ENCODE data around the gene ABHD17A. TPM values are rescaled to one million over a fixed set of nuclear protein-coding genes. Genes with fewer than 3 reads are reported as not detected.
A peak's percentile ranks its signal among the peaks of the same experiment; 100 is the strongest.

Gene ABHD17A
- total RNA-seq, 1 experiment from 2014 or later = 47.5 TPM

- peak overlapping the region; percentile 84 for H3K4me2 ChIP-seq (ENCODE audit: insufficient read depth, insufficient read length, low read length)
- H2BK5ac ChIP-seq (ENCODE audit: insufficient read length, low read length) = no peak overlapping the region
- peaks cover 31 to 55% of the 10 kb centered on the region in 2 experiments for H3K4me1 Mint-ChIP-seq
- H3K27me3 ChIP-seq (ENCODE audit: insufficient read depth, low read length) = no peaks in the 10 kb centered on the region; the same call in 1 of the 2 replicates
- H3K79me2 ChIP-seq (ENCODE audit: insufficient read depth, low read length) = peaks cover 36% of the 10 kb centered on the region; the same call in 1 of the 2 replicates
- H3K23me2 ChIP-seq (ENCODE audit: insufficient read length, low read depth, low read length, poor library complexity, severe bottlenecking) = peaks cover 20% of the 10 kb centered on the region
- H3K36me3 Mint-ChIP-seq (ENCODE audit: insufficient read depth in 1 of 3, low read depth in 3 of 3) = no peaks in the 10 kb centered on the region
- H4K91ac ChIP-seq (ENCODE audit: insufficient read length, low read depth, low read length) = no peak overlapping the region
- no peak overlapping the region for H4K5ac ChIP-seq (ENCODE audit: insufficient read length, low read depth, low read length)
- H3K9me3 ChIP-seq (ENCODE audit: control insufficient read depth, low read depth, low read length) = no peaks in the 10 kb centered on the region
- peaks cover 6% of the 10 kb centered on the region for H3K27me3 Mint-ChIP-seq (ENCODE audit: low read depth)
- TF ChIP-seq CTCF (conservative IDR thresholded peaks at IDR 0.05) = no peak
- no peak overlapping the region; the same call in 1 of the 2 replicates for H3K4ac ChIP-seq (ENCODE audit: low read depth, low read length)
- H2BK120ac ChIP-seq (ENCODE audit: low read depth, low read length, poor library complexity, severe bottlenecking) = no peak overlapping the region
- WGBS (ENCODE audit: extremely low coverage, insufficient read length, low lambda C conversion rate) = no CpG with 5 or more reads among the region's 32 CpGs
- H2AK5ac ChIP-seq (ENCODE audit: insufficient read length, low read length) = no peak overlapping the region
- H3T11ph ChIP-seq (ENCODE audit: low read length) = no peak overlapping the region
- H3K79me1 ChIP-seq (ENCODE audit: insufficient read depth, low read depth, low read length, poor library complexity, severe bottlenecking) = peaks cover 11% of the 10 kb centered on the region
- H3K23ac ChIP-seq (ENCODE audit: insufficient read length, low read depth, low read length) = no peak overlapping the region
- H3K4me3 Mint-ChIP-seq = peak overlapping the region; percentile 86 to 93; a peak in 4 of 5 replicates
- no peak overlapping the region for H2BK12ac ChIP-seq (ENCODE audit: insufficient read length, low read depth, low read length)
- H3K27ac Mint-ChIP-seq = no peak overlapping the region
- H3K9ac ChIP-seq (ENCODE audit: extremely low read depth, insufficient read length, low read length) = no peak overlapping the region
- no peak for DNase-seq
- H4K20me1 ChIP-seq (ENCODE audit: control insufficient read depth, insufficient read depth, insufficient read length) = no peaks in the 10 kb centered on the region
- no peaks in the 10 kb centered on the region; a peak in 1 of 5 replicates for H3K9me3 Mint-ChIP-seq
- peak overlapping the region; percentile 91; the same call in 1 of the 2 replicates for H3K14ac ChIP-seq (ENCODE audit: insufficient read depth, low read length)
- H4K8ac ChIP-seq (replicated peaks; ENCODE audit: insufficient read length, low read depth, low read length) = no peak overlapping the region
- H2BK20ac ChIP-seq (ENCODE audit: low read depth, low read length, poor library complexity, severe bottlenecking) = no peak overlapping the region
- H3K27ac ChIP-seq (ENCODE audit: insufficient read length, low read depth, low read length) = no peak overlapping the region
- no peak overlapping the region for H2BK15ac ChIP-seq (ENCODE audit: low read depth, low read length)
- H2AFZ ChIP-seq (ENCODE audit: low read length) = no peak overlapping the region
- H3K56ac ChIP-seq (ENCODE audit: insufficient read length, low read depth, low read length) = no peak overlapping the region
- H3K4me1 ChIP-seq (ENCODE audit: insufficient read depth, low read length) = peaks cover 7% of the 10 kb centered on the region; the same call in 1 of the 2 replicates
- H3K18ac ChIP-seq (ENCODE audit: insufficient read length, low read depth, low read length) = peak overlapping the region; percentile 95
These were observed 25.1 kb downstream of the ABHD17A start for GRCh38 chr19:1860042-1860775.
